Activated T-cell treated with anti-CD3 and anti-CD28 coated beads, Interleukin-2, amount 50 U/mL, for 72 hours (primary cell): Measurements from ENCODE around the gene ZKSCAN5. TPM values are rescaled to one million over a fixed set of nuclear protein-coding genes. Genes with fewer than 3 reads are reported as not detected.
"Not testable (repeated sequence)": the region's sequence is repeated elsewhere in the genome, so short reads cannot be mapped to it uniquely, and the experiment has no call there.

ENCODE experiments used
- ATAC-seq, 2 donors: fragments of 150-1000 bp; cut with Tn5 transposase; replicated peaks in 1 of 2; 2 replicates each; pipeline ENCODE4 v1.10.0; 2021; ENCODE audit warnings: moderate library complexity in 2 of 2, mild to moderate bottlenecking in 1 of 2
- DNase-seq, 2 donors: peaks; one replicate each; pipeline ENCODE4 v3.0.0; 2021 to 2022; ENCODE audit warnings: mixed read lengths in 1 of 2
- H3K27ac Mint-ChIP-seq: one replicate; pipeline ENCODE4 v1.8.0; 2022; ENCODE audit warnings: mild to moderate bottlenecking, moderate library complexity, mixed read lengths
- H3K27me3 Mint-ChIP-seq: one replicate; pipeline ENCODE4 v1.8.0; 2022; ENCODE audit warnings: low read depth, mixed read lengths
- H3K36me3 Mint-ChIP-seq, 2 donors: one replicate each; pipeline ENCODE4 v1.8.0; 2022; ENCODE audit warnings: mixed read lengths in 2 of 2, mild to moderate bottlenecking in 1 of 2; ENCODE audit not compliant: insufficient read depth in 2 of 2
- H3K4me1 Mint-ChIP-seq: one replicate; pipeline ENCODE4 v1.8.0; 2022; ENCODE audit warnings: low read depth, mixed read lengths
- H3K4me3 Mint-ChIP-seq, 2 donors: one replicate each; pipeline ENCODE4 v1.8.0; 2022; ENCODE audit warnings: mild to moderate bottlenecking in 2 of 2, mixed read lengths in 2 of 2, moderate library complexity in 2 of 2
- H3K9me3 Mint-ChIP-seq, 2 donors: one replicate each; pipeline ENCODE4 v1.8.0; 2022; ENCODE audit warnings: mixed read lengths in 2 of 2
- total RNA-seq, 2 donors: library from RNA; stranded (reverse); gene quantifications; one replicate each; pipeline ENCODE4 v1.2.3, GENCODE V29; 2022

Gene ZKSCAN5
- total RNA-seq, 2 donors from 2014 or later, result 9.3 to 9.9 TPM

GRCh38 chr7:99545308-99545707, 40.8 kb downstream of the ZKSCAN5 start:
- Mint-ChIP-seq H3K36me3 (peaks cover 22 to 30% of the 10 kb centered on the region in 2 donors), H3K9me3 (peaks cover 5 to 12% of the 10 kb centered on the region in 2 donors)
- ATAC-seq, H3K4me1 Mint-ChIP-seq, H3K4me3 Mint-ChIP-seq, H3K27me3 Mint-ChIP-seq, H3K27ac Mint-ChIP-seq, DNase-seq: not testable (repeated sequence)

- not testable (repeated sequence) for H3K4me3 Mint-ChIP-seq, H3K9me3 Mint-ChIP-seq, DNase-seq, H3K27me3 Mint-ChIP-seq, ATAC-seq, H3K27ac Mint-ChIP-seq
- H3K36me3 Mint-ChIP-seq, result peaks cover 13 to 16% of the 10 kb centered on the region in 2 donors
- peaks cover 27% of the 10 kb centered on the region for H3K4me1 Mint-ChIP-seq
Observed at GRCh38 chr7:99549545-99549944, 45.1 kb downstream of the ZKSCAN5 start.

GRCh38 chr7:99551334-99551733, 46.9 kb downstream of the ZKSCAN5 start:
- peaks cover 30% of the 10 kb centered on the region for H3K4me1 Mint-ChIP-seq
- no peak for ATAC-seq
- H3K9me3 Mint-ChIP-seq, result peaks cover 0 to 2% of the 10 kb centered on the region in 2 donors
- no peak for DNase-seq
- H3K4me3 Mint-ChIP-seq, result peak overlapping the region; percentile 67 to 93
- no peaks in the 10 kb centered on the region for H3K27me3 Mint-ChIP-seq
- peaks cover 16 to 19% of the 10 kb centered on the region in 2 donors for H3K36me3 Mint-ChIP-seq
- peak overlapping the region; percentile 5 for H3K27ac Mint-ChIP-seq

- no peaks in the 10 kb centered on the region for H3K27me3 Mint-ChIP-seq
- ATAC-seq (peak; percentile 99 to 100), DNase-seq (peak; percentile 86 to 89)
- peak within 1 kb of the TSS; percentile 5 for H3K27ac Mint-ChIP-seq
- H3K4me1 Mint-ChIP-seq, result peaks cover 36% of the 10 kb centered on the region
- H3K4me3 Mint-ChIP-seq, result peak within 1 kb of the TSS; percentile 67 to 93
- H3K9me3 Mint-ChIP-seq, result peaks cover 0 to 2% of the 10 kb centered on the region in 2 donors
- H3K36me3 Mint-ChIP-seq, result peaks cover 16 to 20% of the 10 kb centered on the region in 2 donors
Observed at GRCh38 chr7:99551767-99552463, 47.5 kb downstream of the ZKSCAN5 start, which contains the start of gene FAM200A. FAM200A (minus strand) TSS chr7:99552114; CDS start chr7:99548407, 3,707 bp downstream.

GRCh38 chr7:99553039-99553438, 48.6 kb downstream of the ZKSCAN5 start:
- ATAC-seq, result no peak
- peaks cover 44% of the 10 kb centered on the region for H3K4me1 Mint-ChIP-seq
- no peak for DNase-seq
- peaks cover 18 to 23% of the 10 kb centered on the region in 2 donors for H3K36me3 Mint-ChIP-seq
- no peak overlapping the region for H3K27ac Mint-ChIP-seq
- H3K27me3 Mint-ChIP-seq, result no peaks in the 10 kb centered on the region
- H3K9me3 Mint-ChIP-seq, result peaks cover 0 to 2% of the 10 kb centered on the region in 2 donors
- peak overlapping the region in 1 of 2 donors; percentile 67 for H3K4me3 Mint-ChIP-seq

GRCh38 chr7:99554939-99555338, 50.5 kb downstream of the ZKSCAN5 start:
- Mint-ChIP-seq H3K27me3 (no peaks in the 10 kb centered on the region), H3K9me3 (no peaks in the 10 kb centered on the region), H3K36me3 (peaks cover 14 to 20% of the 10 kb centered on the region in 2 donors), H3K4me3 (no peak overlapping the region), H3K4me1 (peaks cover 47% of the 10 kb centered on the region), H3K27ac (peak overlapping the region; percentile 0)
- ATAC-seq (no peak), DNase-seq (no peak)

- Mint-ChIP-seq H3K4me1 (peaks cover 54% of the 10 kb centered on the region), H3K4me3 (peak overlapping the region; percentile 94 to 95), H3K36me3 (peaks cover 22 to 25% of the 10 kb centered on the region in 2 donors), H3K27me3 (no peaks in the 10 kb centered on the region), H3K9me3 (no peaks in the 10 kb centered on the region), H3K27ac (peak overlapping the region; percentile 93)
- no peak for ATAC-seq
- no peak for DNase-seq
Observed at GRCh38 chr7:99557196-99557607, 52.7 kb downstream of the ZKSCAN5 start.

GRCh38 chr7:99557940-99558305, 53.5 kb downstream of the ZKSCAN5 start:
- Mint-ChIP-seq H3K27me3 (no peaks in the 10 kb centered on the region), H3K4me3 (peak overlapping the region; percentile 94 to 95), H3K9me3 (no peaks in the 10 kb centered on the region), H3K27ac (peak overlapping the region; percentile 93), H3K4me1 (peaks cover 55% of the 10 kb centered on the region), H3K36me3 (peaks cover 26 to 31% of the 10 kb centered on the region in 2 donors)
- no peak for DNase-seq
- ATAC-seq, result peak; percentile 57 to 62

- H3K4me1 Mint-ChIP-seq, result peaks cover 53% of the 10 kb centered on the region
- H3K27me3 Mint-ChIP-seq, result no peaks in the 10 kb centered on the region
- H3K36me3 Mint-ChIP-seq, result peaks cover 27 to 34% of the 10 kb centered on the region in 2 donors
Observed at GRCh38 chr7:99558306-99559174, 54.1 kb downstream of the ZKSCAN5 start, which contains the start of gene ZNF655. ZNF655 (plus strand) TSS chr7:99558642; CDS start chr7:99560560, 1,918 bp downstream.

GRCh38 chr7:99559175-99559915, 54.9 kb downstream of the ZKSCAN5 start:
- Mint-ChIP-seq H3K27ac (peak overlapping the region; percentile 93), H3K27me3 (no peaks in the 10 kb centered on the region), H3K36me3 (peaks cover 34 to 40% of the 10 kb centered on the region in 2 donors), H3K9me3 (no peaks in the 10 kb centered on the region), H3K4me3 (peak overlapping the region; percentile 94 to 95), H3K4me1 (peaks cover 61% of the 10 kb centered on the region)
- DNase-seq (no peak), ATAC-seq (no peak)

More at GRCh38 chr7:99558306-99559174, 54.1 kb downstream of the ZKSCAN5 start, which contains the start of gene ZNF655:
- DNase-seq, result peak; percentile 90 to 91
- peak within 1 kb of the TSS; percentile 94 to 95 for H3K4me3 Mint-ChIP-seq
- ATAC-seq, result peak; percentile 87 to 89
- no peaks in the 10 kb centered on the region for H3K9me3 Mint-ChIP-seq
- peak within 1 kb of the TSS; percentile 93 for H3K27ac Mint-ChIP-seq

- H3K27me3 Mint-ChIP-seq, result no peaks in the 10 kb centered on the region
- peak overlapping the region; percentile 94 to 95 for H3K4me3 Mint-ChIP-seq
- peak overlapping the region; percentile 66 for H3K27ac Mint-ChIP-seq
- DNase-seq (no peak), ATAC-seq (no peak)
- peaks cover 36 to 46% of the 10 kb centered on the region in 2 donors for H3K36me3 Mint-ChIP-seq
- H3K4me1 Mint-ChIP-seq, result peaks cover 65% of the 10 kb centered on the region
- H3K9me3 Mint-ChIP-seq, result no peaks in the 10 kb centered on the region
Observed at GRCh38 chr7:99560834-99561736, 56.6 kb downstream of the ZKSCAN5 start.

- H3K27ac Mint-ChIP-seq, result no peak overlapping the region
- peaks cover 34 to 49% of the 10 kb centered on the region in 2 donors for H3K36me3 Mint-ChIP-seq
- H3K27me3 Mint-ChIP-seq, result no peaks in the 10 kb centered on the region
- H3K4me3 Mint-ChIP-seq, result peak overlapping the region in 1 of 2 donors; percentile 7
- DNase-seq (no peak), ATAC-seq (no peak)
- H3K9me3 Mint-ChIP-seq, result no peaks in the 10 kb centered on the region
- H3K4me1 Mint-ChIP-seq, result peaks cover 59% of the 10 kb centered on the region
Observed at GRCh38 chr7:99561737-99562051, 57.2 kb downstream of the ZKSCAN5 start.
